Activated CD4-positive, CD25-positive, alpha-beta regulatory T cell (primary cell): ENCODE measurements around the gene SIX2.

Source experiments
- DNase-seq, 4 experiments: peaks; one replicate each; lab custom pipeline; 2025; lab: John Stamatoyannopoulos, UW

The SIX2 gene

GRCh38 chr2:44965684-44966083, 43.6 kb downstream of the SIX2 start:
- no peak for DNase-seq

GRCh38 chr2:44964752-44965236, 44.5 kb downstream of the SIX2 start:
- no peak for DNase-seq

- no peak for DNase-seq
These were observed 47.0 kb downstream of the SIX2 start for GRCh38 chr2:44962176-44962695.

- no peak for DNase-seq
These were observed 48.4 kb downstream of the SIX2 start for GRCh38 chr2:44960871-44961270.

- DNase-seq, result no peak
These were observed 49.4 kb downstream of the SIX2 start for GRCh38 chr2:44959855-44960254.

- DNase-seq, result no peak
These were observed 51.5 kb downstream of the SIX2 start for GRCh38 chr2:44957656-44958327.

- DNase-seq, result no peak
These were observed 52.4 kb downstream of the SIX2 start for GRCh38 chr2:44956843-44957242.

GRCh38 chr2:44955593-44956392, 53.5 kb downstream of the SIX2 start:
- peak; percentile 42 to 69 (median 58) for DNase-seq
